Endometrial microvascular endothelial cells (primary cell): ENCODE results near the gene OR2T6. TPM values are rescaled to one million over a fixed set of nuclear protein-coding genes. Genes with fewer than 3 reads are reported as not detected.
"Not testable (repeated sequence)": the region's sequence is repeated elsewhere in the genome, so short reads cannot be mapped to it uniquely, and the experiment has no call there.

Experiments used
- in situ Hi-C: cut with HindIII; loops from 2 replicates; pipeline ENCODE4 v1.10.0; 2017; ENCODE audit warnings: low sequenced_read_pairs, low pct_unique_long_range_greater_than_20kb; ENCODE audit errors: inconsistent ontology term
- total RNA-seq: library from RNA; depleted of rRNA; stranded (reverse); fragments of >200 nt; gene quantifications from one replicate; pipeline ENCODE4 v1.2.3, GENCODE V29; 2015; ENCODE audit errors: inconsistent ontology term

Gene OR2T6, protein sequence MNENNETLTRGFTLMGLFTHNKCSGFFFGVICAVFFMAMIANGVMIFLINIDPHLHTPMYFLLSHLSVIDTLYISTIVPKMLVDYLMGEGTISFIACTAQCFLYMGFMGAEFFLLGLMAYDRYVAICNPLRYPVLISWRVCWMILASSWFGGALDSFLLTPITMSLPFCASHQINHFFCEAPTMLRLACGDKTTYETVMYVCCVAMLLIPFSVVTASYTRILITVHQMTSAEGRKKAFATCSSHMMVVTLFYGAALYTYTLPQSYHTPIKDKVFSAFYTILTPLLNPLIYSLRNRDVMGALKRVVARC
- total RNA-seq = not detected

DNA sequence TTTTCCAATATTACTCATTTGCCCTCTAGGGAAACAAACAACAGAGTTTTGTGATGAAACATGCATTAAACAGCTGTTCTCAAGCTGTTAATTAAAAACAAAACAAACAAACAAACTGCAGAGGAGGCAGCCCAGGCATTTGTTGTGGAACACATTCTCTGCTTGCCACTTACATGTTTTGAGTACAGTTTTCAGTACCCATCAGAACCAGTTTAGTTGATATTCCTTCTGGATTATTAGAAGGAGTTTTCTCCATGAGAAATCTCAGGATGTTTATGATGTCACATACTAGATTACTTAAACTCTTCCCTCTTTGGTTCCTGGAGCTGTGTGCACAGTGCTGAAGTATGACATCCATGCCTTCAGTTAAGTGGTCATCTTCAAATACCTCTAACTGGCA is at the start of gene OR2T6:
Gene OR2T6, plus strand, starts transcription at position 301 of the 400 bp plus-strand sequence. CDS start 11,863 bp downstream, outside the sequence.
- in situ Hi-C loops = no loop called here

DNA sequence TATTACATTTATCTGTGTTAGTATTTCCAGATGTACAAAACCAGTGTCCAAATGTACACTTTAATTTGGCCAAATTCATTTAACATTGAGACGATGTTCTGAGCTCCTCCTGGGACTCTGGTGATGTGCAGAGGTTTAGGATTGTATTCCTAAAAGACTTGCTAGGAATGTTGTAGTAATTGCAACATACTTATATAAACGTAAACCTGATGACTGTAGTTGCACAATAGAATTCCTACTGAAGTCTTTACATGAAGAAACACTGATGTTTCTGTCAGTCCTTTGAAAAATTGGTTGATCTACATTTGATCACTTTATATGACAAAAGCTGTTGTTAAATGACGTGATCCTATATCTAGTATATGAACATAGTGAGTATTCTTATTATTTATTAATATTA is 32.1 kb upstream of the OR2T6 start:
- in situ Hi-C loops = no loop called here

- in situ Hi-C loops = no loop called here
Measured at GRCh38 chr1:248348475-248348874, 27.1 kb upstream of the OR2T6 start, which contains the start of gene OR14C36. Gene OR14C36 (plus strand): TSS chr1:248348775. CDS start chr1:248348775, 0 bp downstream.

DNA sequence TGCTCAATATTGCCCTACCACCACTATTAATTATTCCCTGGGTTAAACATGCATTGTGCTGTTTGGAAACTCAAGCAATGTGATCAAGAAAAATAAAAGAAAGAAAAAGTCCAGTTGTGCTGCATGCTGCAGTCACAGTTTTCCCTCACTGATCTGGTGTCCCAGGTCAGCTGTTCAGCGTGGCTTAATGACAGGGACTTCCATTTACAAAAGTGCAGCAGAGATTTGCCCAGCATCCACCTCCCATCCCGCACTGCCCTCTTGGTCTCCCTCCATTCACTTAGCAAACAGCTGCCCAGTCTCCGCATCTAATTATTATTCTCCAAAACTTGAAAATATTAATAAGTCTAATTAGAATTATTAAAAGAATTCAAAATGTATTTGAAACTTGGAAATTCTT is 16.1 kb upstream of the OR2T6 start:
- in situ Hi-C loops = no loop called here

- in situ Hi-C loops = no loop called here
Measured at GRCh38 chr1:248361121-248361715, 14.3 kb upstream of the OR2T6 start, which contains the start of gene OR2T4. Gene OR2T4 (plus strand): TSS chr1:248361665. CDS start chr1:248361665, 0 bp downstream.

DNA sequence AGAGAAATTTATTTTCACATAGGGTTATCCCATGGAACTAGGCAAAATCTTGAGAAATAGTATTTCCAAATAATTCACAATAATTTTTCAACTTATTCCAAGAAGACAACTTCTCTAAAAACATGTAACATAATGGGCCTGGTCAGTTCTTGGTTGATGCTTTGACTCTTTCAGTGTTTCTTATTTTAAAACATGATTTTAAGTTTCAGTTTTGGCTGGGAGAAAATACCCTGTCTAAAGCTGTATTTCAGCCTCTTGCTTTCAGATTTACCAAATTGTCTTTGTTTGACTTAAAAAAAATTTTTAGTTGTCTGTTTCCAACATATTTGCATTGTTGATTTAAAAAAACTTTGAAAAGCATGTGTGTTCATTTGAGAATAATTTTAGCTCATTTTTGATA is 8.9 kb upstream of the OR2T6 start:
- in situ Hi-C loops = no loop called here

DNA sequence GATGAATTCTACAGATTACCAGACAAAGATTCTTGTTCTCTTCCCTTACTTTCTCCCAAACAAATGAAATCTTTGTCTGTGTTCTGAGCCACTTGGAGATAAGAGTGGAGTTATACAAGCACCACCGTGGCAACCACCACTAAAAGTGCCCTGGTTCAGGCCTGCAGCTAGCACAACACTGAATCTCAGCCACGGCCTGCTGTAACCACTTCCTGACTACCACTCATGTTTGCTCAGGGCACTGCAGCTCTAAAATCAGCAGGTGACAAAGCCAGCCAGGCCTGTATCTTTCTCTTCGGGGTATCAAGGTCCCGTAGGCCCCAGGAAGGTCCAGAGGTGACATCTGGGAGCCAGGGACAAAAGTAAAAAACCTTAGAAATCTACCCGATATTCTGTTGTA is 3.2 kb upstream of the OR2T6 start:
- in situ Hi-C loops = no loop called here

GRCh38 chr1:248373761-248374160 is 1.8 kb upstream of the OR2T6 start:
- in situ Hi-C loops = no loop called here

- in situ Hi-C loops = no loop called here
Measured at GRCh38 chr1:248376916-248377315, 1.4 kb downstream of the OR2T6 start.

DNA sequence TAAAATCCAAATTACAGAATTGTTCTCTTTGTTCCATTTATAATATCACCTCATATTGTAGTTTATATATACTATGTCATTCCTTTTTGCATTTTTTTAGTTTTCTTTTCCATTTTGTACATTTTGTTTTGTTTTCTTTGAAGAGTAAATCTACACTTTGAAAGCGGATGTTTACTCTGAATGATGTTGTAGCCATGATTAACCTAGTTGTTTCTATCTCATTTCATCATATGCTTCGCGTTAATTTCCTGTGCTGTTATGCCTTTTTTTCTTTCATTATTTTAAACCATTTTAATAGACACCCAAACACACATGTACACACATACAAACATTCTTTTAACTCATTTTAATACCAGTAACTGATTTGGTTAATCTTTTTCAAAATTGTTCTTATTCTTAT is 5.3 kb downstream of the OR2T6 start:
- in situ Hi-C loops = no loop called here

DNA sequence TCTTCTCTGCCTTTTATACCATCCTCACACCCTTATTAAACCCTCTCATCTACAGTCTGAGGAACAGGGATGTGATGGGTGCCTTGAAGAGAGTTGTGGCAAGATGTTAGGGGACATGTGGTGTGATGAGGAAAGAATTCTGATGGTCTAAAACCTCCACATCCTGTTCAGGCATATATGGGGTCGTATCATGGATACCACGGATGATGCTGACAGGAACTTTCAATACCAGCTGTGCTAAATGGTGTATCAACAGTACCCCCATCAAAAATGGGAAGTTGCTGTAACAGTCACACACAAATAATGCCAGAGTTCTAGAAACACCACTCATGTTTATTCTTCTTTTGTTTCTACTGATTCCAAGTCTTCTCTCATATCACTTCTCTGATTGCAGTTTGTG is 12.9 kb downstream of the OR2T6 start:
- in situ Hi-C loops = no loop called here

GRCh38 chr1:248393050-248393449 is 17.5 kb downstream of the OR2T6 start:
- in situ Hi-C loops = no loop called here

- in situ Hi-C loops = no loop called here
Measured at GRCh38 chr1:248402748-248403147, 27.2 kb downstream of the OR2T6 start, which contains the start of gene OR2T1. Gene OR2T1 (plus strand): TSS chr1:248403048. CDS start chr1:248406148, 3,100 bp downstream.

DNA sequence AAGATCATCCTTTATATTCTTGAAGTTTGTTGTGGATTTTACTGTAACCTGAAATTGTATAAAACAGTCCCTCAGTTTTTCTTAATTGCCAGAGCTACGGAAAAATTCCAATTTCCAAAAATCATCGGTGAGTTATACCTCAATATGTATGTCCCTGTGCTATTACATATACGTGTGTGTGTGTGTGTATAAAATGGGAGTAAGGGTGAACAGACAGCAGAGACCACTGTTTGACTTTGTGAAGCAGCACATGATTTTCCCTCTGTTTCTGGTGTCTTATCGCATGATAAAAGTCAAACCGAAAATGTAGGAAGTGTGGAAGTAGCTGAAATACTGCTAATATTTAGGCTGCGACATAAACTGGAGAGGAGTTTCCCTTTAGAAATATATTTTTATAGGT is 28.5 kb downstream of the OR2T6 start:
- in situ Hi-C loops = no loop called here

GRCh38 chr1:248406721-248407692 is 31.5 kb downstream of the OR2T6 start:
- in situ Hi-C loops = no loop called here

- in situ Hi-C loops = no loop called here
Measured at GRCh38 chr1:248416226-248416625, 40.7 kb downstream of the OR2T6 start.

GRCh38 chr1:248417854-248418253 is 42.3 kb downstream of the OR2T6 start:
- in situ Hi-C loops = no loop called here

DNA sequence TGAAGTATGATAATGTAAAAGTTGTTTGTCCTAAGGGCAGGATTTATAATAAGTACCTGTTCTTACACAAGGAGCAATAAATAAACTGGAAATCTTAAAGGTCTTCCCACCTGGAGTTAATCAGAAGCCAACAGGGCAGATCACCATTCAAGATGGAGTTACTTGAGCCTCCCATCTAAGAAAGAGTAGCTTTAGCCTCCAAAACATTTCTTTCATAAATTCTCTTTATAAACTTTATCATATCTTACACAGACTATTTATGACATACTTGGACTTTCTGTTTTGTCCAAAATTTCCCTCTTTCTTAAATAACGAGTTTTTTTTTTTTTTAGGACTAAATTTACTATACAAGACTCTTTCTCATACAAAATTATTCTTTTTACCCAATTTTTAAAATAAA is 45.8 kb downstream of the OR2T6 start:
- in situ Hi-C loops = no loop called here

DNA sequence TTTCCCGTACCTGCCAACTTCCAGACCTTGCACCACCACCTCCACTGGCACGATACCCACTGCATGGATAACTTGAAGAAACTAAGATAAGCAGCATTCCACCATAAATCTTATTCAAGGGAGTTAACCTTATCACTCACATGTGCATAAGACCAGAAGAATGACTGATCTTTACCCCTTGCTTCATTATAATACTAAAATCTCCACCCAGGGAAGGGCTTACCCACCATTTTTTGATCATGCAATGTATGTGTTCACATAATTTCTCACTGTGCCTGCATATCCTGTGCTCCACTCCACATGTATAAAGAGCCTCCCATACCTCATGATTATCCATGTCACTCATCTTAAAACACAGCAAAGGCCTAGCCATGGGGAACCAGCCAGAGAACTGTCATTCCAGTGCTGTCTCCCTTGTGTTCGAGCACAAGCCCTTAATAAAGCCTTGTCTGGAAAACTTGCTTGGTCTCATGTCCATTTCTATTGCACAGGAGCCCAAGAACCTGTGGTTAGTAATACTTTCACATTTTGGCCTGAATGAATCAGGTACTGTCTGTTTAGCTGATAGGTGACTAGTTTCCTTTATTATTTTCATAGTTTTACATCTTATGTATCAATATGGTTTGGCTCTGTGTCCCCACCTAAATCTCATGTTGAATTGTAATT is 52.1 kb downstream of the OR2T6 start:
- in situ Hi-C loops = not testable (repeated sequence)
